ENCODE results near the gene ADTRP.

DNA sequence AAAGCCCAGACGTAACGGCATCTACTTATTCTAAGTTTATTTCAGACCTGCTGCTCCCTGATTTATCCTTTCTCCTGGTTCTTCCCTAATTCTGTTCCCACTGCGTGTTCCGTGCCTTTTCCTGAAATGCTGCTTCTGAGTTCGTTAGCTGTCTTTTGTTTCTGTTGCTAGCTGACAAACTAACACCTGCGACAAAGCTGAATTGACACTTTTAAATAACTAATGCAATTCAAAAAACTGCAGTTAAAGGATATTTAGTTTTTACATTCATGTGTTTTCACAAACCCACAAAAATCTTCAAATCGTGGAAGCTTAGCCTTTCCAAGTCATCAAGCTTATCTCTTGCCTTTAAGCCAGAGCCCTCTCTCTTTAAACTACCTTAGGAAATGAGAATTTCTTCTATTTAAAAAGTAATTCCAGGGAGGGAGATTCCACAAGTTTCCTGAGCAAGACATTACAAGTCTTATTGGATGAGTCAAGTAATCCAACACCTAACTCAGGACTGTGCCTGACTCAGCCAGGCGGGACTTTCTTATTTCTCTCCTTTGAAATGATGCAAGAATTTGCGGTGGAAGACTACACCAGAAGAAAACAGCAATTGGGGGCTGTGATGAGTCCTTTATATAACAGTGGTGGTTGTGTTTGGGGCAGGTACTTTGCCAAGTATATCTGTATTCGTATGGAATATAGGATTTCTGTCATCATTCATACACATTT lies 6.3 kb downstream of the ADTRP start:
- no peak for TF ChIP-seq POLR2A (IDR thresholded peaks at IDR 0.05)
- TF ChIP-seq, protein P1, sequence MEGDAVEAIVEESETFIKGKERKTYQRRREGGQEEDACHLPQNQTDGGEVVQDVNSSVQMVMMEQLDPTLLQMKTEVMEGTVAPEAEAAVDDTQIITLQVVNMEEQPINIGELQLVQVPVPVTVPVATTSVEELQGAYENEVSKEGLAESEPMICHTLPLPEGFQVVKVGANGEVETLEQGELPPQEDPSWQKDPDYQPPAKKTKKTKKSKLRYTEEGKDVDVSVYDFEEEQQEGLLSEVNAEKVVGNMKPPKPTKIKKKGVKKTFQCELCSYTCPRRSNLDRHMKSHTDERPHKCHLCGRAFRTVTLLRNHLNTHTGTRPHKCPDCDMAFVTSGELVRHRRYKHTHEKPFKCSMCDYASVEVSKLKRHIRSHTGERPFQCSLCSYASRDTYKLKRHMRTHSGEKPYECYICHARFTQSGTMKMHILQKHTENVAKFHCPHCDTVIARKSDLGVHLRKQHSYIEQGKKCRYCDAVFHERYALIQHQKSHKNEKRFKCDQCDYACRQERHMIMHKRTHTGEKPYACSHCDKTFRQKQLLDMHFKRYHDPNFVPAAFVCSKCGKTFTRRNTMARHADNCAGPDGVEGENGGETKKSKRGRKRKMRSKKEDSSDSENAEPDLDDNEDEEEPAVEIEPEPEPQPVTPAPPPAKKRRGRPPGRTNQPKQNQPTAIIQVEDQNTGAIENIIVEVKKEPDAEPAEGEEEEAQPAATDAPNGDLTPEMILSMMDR (IDR thresholded peaks at IDR 0.05): no peak

All from lower leg skin (tissue), 3 donors.